ENCODE measurements around the gene SMAD3.

- TF ChIP-seq CTCF (IDR thresholded peaks at IDR 0.05; ENCODE audit: borderline replicate concordance, extremely low read depth, low read length, poor library complexity, severe bottlenecking) (no peak), EZH2 (IDR thresholded peaks at IDR 0.05; ENCODE audit: borderline replicate concordance, low read depth, low read length, severe bottlenecking) (no peak)
Observed at GRCh38 chr15:67077641-67078215, 12.3 kb downstream of the SMAD3 start.
